CD4-positive, alpha-beta memory T cell (primary cell): Measurements from ENCODE around the gene UBA6. TPM values are rescaled to one million over a fixed set of nuclear protein-coding genes. Genes with fewer than 3 reads are reported as not detected.

Source experiments
- CTCF ChIA-PET: fragments of 350-600 bp; sonication (Branson Sonifier 250); formaldehyde crosslinking; loops from one replicate; lab custom pipeline; 2021; ENCODE audit warnings: inconsistent platforms; ENCODE audit not compliant: partially characterized antibody; lab: Charles Lee
- POLR2A ChIA-PET: fragments of 350-600 bp; sonication (Branson Sonifier 250); formaldehyde crosslinking; loops from one replicate; lab custom pipeline; 2021; ENCODE audit not compliant: partially characterized antibody; lab: Charles Lee
- DNase-seq, 5 donors: peaks; one replicate each; pipeline versions ENCODE4 v3.0.0 to v3.0.0-alpha.2; 2020 to 2022; ENCODE audit warnings: mixed read lengths in 1 of 5
- H3K27ac ChIP-seq: one replicate; pipeline ENCODE4 v1.7.0; 2013; ENCODE audit warnings: low read depth, low read length
- H3K27me3 ChIP-seq: 2 replicates; pipeline ENCODE4 v1.7.0; 2013; ENCODE audit warnings: mild to moderate bottlenecking, low read length, moderate library complexity; ENCODE audit not compliant: insufficient read depth
- H3K36me3 ChIP-seq: 2 replicates; pipeline ENCODE4 v1.7.0; 2013; ENCODE audit warnings: mild to moderate bottlenecking, low read length, moderate library complexity; ENCODE audit not compliant: insufficient read depth
- H3K4me1 ChIP-seq: 2 replicates; pipeline ENCODE4 v1.7.0; 2013; ENCODE audit warnings: mild to moderate bottlenecking, low read length, moderate library complexity; ENCODE audit not compliant: insufficient read depth
- H3K4me3 ChIP-seq, 2 donors: one replicate each; pipeline ENCODE4 v1.7.0; 2013; ENCODE audit warnings: low read length in 2 of 2, mild to moderate bottlenecking in 1 of 2
- H3K9me3 ChIP-seq, 2 donors: one replicate each; pipeline ENCODE4 v1.7.0; 2013; ENCODE audit warnings: low read length in 2 of 2, control low read depth in 1 of 2; ENCODE audit not compliant: control insufficient read depth in 1 of 2
- H3K27ac Mint-ChIP-seq, 7 donors: one replicate each; pipeline ENCODE4 v1.8.0; 2020 to 2021; ENCODE audit warnings: mixed read lengths in 7 of 7, mild to moderate bottlenecking in 6 of 7, inconsistent platforms in 3 of 7, moderate library complexity in 3 of 7
- H3K27me3 Mint-ChIP-seq, 2 donors: one replicate each; pipeline ENCODE4 v1.8.0; 2020 to 2021; ENCODE audit warnings: mixed read lengths in 2 of 2
- H3K36me3 Mint-ChIP-seq, 2 donors: one replicate each; pipeline ENCODE4 v1.8.0; 2020 to 2021; ENCODE audit warnings: mixed read lengths in 2 of 2, inconsistent platforms in 1 of 2, mild to moderate bottlenecking in 1 of 2
- H3K4me1 Mint-ChIP-seq, 4 donors: one replicate each; pipeline ENCODE4 v1.8.0; 2020 to 2021; ENCODE audit warnings: mixed read lengths in 4 of 4, mild to moderate bottlenecking in 1 of 4
- H3K4me3 Mint-ChIP-seq, 8 donors: one replicate each; pipeline ENCODE4 v1.8.0; 2020 to 2021; ENCODE audit warnings: mixed read lengths in 8 of 8, mild to moderate bottlenecking in 7 of 8, moderate library complexity in 6 of 8, inconsistent platforms in 3 of 8
- H3K9me3 Mint-ChIP-seq, 8 donors: one replicate each; pipeline ENCODE4 v1.8.0; 2020 to 2021; ENCODE audit warnings: mixed read lengths in 8 of 8, mild to moderate bottlenecking in 5 of 8, inconsistent platforms in 3 of 8, moderate library complexity in 1 of 8
- intact Hi-C: fragments of 100-400 bp; cut with micrococcal nuclease; formaldehyde crosslinking; loops from one replicate; pipeline ENCODE4 v1.15.1; 2023
- polyA plus RNA-seq, 2 donors: library from polyadenylated mRNA; unstranded; fragments of 300-500 nt; fragmentation: Illumina TruSeq; gene quantifications; one replicate each; pipeline ENCODE4 v1.2.3, GENCODE V29; 2021
- total RNA-seq, 2 experiments: library from RNA; stranded (reverse); gene quantifications; one replicate each; pipeline ENCODE4 v1.2.3, GENCODE V29; 2021

The UBA6 gene
- total RNA-seq: 10 to 100 TPM; 55.1 to 55.8 TPM
- polyA plus RNA-seq: 10 to 100 TPM; 14.2 to 29.4 TPM

- peak within 1 kb of the TSS; percentile 85 to 93 for H3K4me3 ChIP-seq
- H3K9me3 ChIP-seq: no peaks in the 10 kb centered on the region
- H3K36me3 Mint-ChIP-seq: peaks cover 24 to 29% of the 10 kb centered on the region in 2 donors
- H3K36me3 ChIP-seq: no peaks in the 10 kb centered on the region
- ChIA-PET CTCF (interaction anchor here (0.8 to 2.7 kb wide), 10 partner anchors 14 to 210 kb away, joined by 3 to 9 read pairs (median 4); partner anchors contain the start of gene CENPC), POLR2A (interaction anchor here (0.6 to 1.9 kb wide), 7 partner anchors 12 to 158 kb away, joined by 3 to 12 read pairs (median 4); partner anchors contain the start of gene CENPC)
- H3K4me1 ChIP-seq: peaks cover 56% of the 10 kb centered on the region
- H3K27me3 Mint-ChIP-seq: no peaks in the 10 kb centered on the region
- peaks cover 45 to 71% (median 60%) of the 10 kb centered on the region in 4 donors for H3K4me1 Mint-ChIP-seq
- intact Hi-C loops: loop anchor here (1.0 to 5.0 kb wide), 3 partner anchors 46 to 651 kb away; partner anchors contain the start of genes CENPC and YTHDC1
- DNase-seq: peak; percentile 91 to 95 (median 92)
- peak within 1 kb of the TSS; percentile 94 to 99 (median 98) for H3K4me3 Mint-ChIP-seq
- H3K9me3 Mint-ChIP-seq: no peaks in the 10 kb centered on the region
- peak within 1 kb of the TSS; percentile 86 to 99 (median 98) for H3K27ac Mint-ChIP-seq
- H3K27ac ChIP-seq: peak within 1 kb of the TSS; percentile 94
- H3K27me3 ChIP-seq: no peaks in the 10 kb centered on the region
Measured at GRCh38 chr4:67700738-67701516, at the start of gene UBA6. Gene UBA6, minus strand, starts transcription at chr4:67701155. Its CDS starts 36 bp downstream, at chr4:67701119.

- Mint-ChIP-seq H3K27me3 (no peaks in the 10 kb centered on the region), H3K4me3 (no peak overlapping the region), H3K27ac (no peak overlapping the region), H3K36me3 (no peaks in the 10 kb centered on the region), H3K4me1 (peaks cover 0 to 2% (median 0%) of the 10 kb centered on the region in 4 donors), H3K9me3 (no peaks in the 10 kb centered on the region)
- Histone ChIP-seq H3K27me3 (no peaks in the 10 kb centered on the region), H3K9me3 (no peaks in the 10 kb centered on the region), H3K4me3 (no peak overlapping the region), H3K36me3 (no peaks in the 10 kb centered on the region), H3K4me1 (no peaks in the 10 kb centered on the region), H3K27ac (no peak overlapping the region)
- no peak for DNase-seq
- POLR2A ChIA-PET: no interaction called here
- intact Hi-C loops: no loop called here
- CTCF ChIA-PET: no interaction called here
Measured at GRCh38 chr4:67750691-67751090, 49.7 kb upstream of the UBA6 start.

- intact Hi-C loops: loop anchor here (5.0 kb wide), 2 partner anchors 47 to 428 kb away; partner anchors contain the start of gene UBA6
- H3K27ac Mint-ChIP-seq: no peak overlapping the region
- POLR2A ChIA-PET: no interaction called here
- no peaks in the 10 kb centered on the region for H3K9me3 ChIP-seq
- H3K27ac ChIP-seq: no peak overlapping the region
- H3K27me3 Mint-ChIP-seq: no peaks in the 10 kb centered on the region
- H3K36me3 ChIP-seq: no peaks in the 10 kb centered on the region
- CTCF ChIA-PET: interaction anchor here (0.9 to 2.2 kb wide), 3 partner anchors 17 to 191 kb away, joined by 3 to 7 read pairs (median 4); partner anchors contain the start of genes STAP1 and UBA6
- H3K9me3 Mint-ChIP-seq: no peaks in the 10 kb centered on the region
- H3K4me3 Mint-ChIP-seq: no peak overlapping the region
- H3K4me1 ChIP-seq: no peaks in the 10 kb centered on the region
- H3K4me3 ChIP-seq: no peak overlapping the region
- no peaks in the 10 kb centered on the region for H3K36me3 Mint-ChIP-seq
- no peak for DNase-seq
- H3K4me1 Mint-ChIP-seq: peaks cover 0 to 2% (median 0%) of the 10 kb centered on the region in 4 donors
- no peaks in the 10 kb centered on the region for H3K27me3 ChIP-seq
Measured at GRCh38 chr4:67749286-67749685, 48.3 kb upstream of the UBA6 start.

- Histone ChIP-seq H3K9me3 (no peaks in the 10 kb centered on the region), H3K27ac (no peak overlapping the region), H3K4me3 (no peak overlapping the region), H3K27me3 (no peaks in the 10 kb centered on the region), H3K36me3 (no peaks in the 10 kb centered on the region), H3K4me1 (no peaks in the 10 kb centered on the region)
- Mint-ChIP-seq H3K27me3 (no peaks in the 10 kb centered on the region), H3K36me3 (peaks cover 0 to 5% of the 10 kb centered on the region in 2 donors), H3K4me3 (no peak overlapping the region), H3K27ac (peak overlapping the region in 1 of 7 donors; percentile 8), H3K4me1 (peaks cover 0 to 2% (median 0%) of the 10 kb centered on the region in 4 donors), H3K9me3 (no peaks in the 10 kb centered on the region)
- DNase-seq: peak in 4 of 5 donors; percentile 24 to 40 (median 28)
- CTCF ChIA-PET: interaction anchor here (0.9 to 2.3 kb wide), 17 partner anchors 9 to 596 kb away, joined by 3 to 15 read pairs (median 4); partner anchors contain the start of gene CENPC
- intact Hi-C loops: loop anchor here (1.0 to 5.0 kb wide), 4 partner anchors 45 to 430 kb away; partner anchors contain the start of genes CENPC and UBA6
- POLR2A ChIA-PET: interaction anchor here (1.2 to 1.3 kb wide), 2 partner anchors 46 to 202 kb away, joined by 3 read pairs; partner anchors contain the start of genes CENPC and UBA6
Measured at GRCh38 chr4:67746797-67747495, 46.0 kb upstream of the UBA6 start.

GRCh38 chr4:67744561-67745283 lies 43.8 kb upstream of the UBA6 start:
- DNase-seq: no peak
- POLR2A ChIA-PET: no interaction called here
- no peak overlapping the region for H3K27ac ChIP-seq
- intact Hi-C loops: loop anchor here (5.0 kb wide), 2 partner anchors 42 to 433 kb away; partner anchors contain the start of gene UBA6
- H3K36me3 ChIP-seq: no peaks in the 10 kb centered on the region
- H3K4me3 Mint-ChIP-seq: no peak overlapping the region
- no peaks in the 10 kb centered on the region for H3K4me1 ChIP-seq
- H3K36me3 Mint-ChIP-seq: peaks cover 0 to 5% of the 10 kb centered on the region in 2 donors
- H3K27ac Mint-ChIP-seq: no peak overlapping the region
- no peaks in the 10 kb centered on the region for H3K9me3 Mint-ChIP-seq
- peaks cover 0 to 2% (median 0%) of the 10 kb centered on the region in 4 donors for H3K4me1 Mint-ChIP-seq
- H3K4me3 ChIP-seq: no peak overlapping the region
- H3K27me3 Mint-ChIP-seq: no peaks in the 10 kb centered on the region
- CTCF ChIA-PET: interaction anchor here (0.9 to 2.5 kb wide), 7 partner anchors 9 to 631 kb away, joined by 3 to 12 read pairs (median 6); partner anchors contain the start of genes GNRHR and UBA6
- no peaks in the 10 kb centered on the region for H3K9me3 ChIP-seq
- H3K27me3 ChIP-seq: no peaks in the 10 kb centered on the region

GRCh38 chr4:67743194-67743593 lies 42.2 kb upstream of the UBA6 start:
- POLR2A ChIA-PET: no interaction called here
- CTCF ChIA-PET: no interaction called here
- H3K4me3 Mint-ChIP-seq: no peak overlapping the region

More at GRCh38 chr4:67743194-67743593, 42.2 kb upstream of the UBA6 start:
- Histone ChIP-seq H3K27ac (no peak overlapping the region), H3K4me1 (no peaks in the 10 kb centered on the region), H3K36me3 (no peaks in the 10 kb centered on the region), H3K4me3 (no peak overlapping the region), H3K27me3 (no peaks in the 10 kb centered on the region), H3K9me3 (no peaks in the 10 kb centered on the region)
- Mint-ChIP-seq H3K36me3 (peaks cover 0 to 5% of the 10 kb centered on the region in 2 donors), H3K9me3 (no peaks in the 10 kb centered on the region), H3K27ac (no peak overlapping the region), H3K4me1 (peaks cover 0 to 2% (median 0%) of the 10 kb centered on the region in 4 donors), H3K27me3 (no peaks in the 10 kb centered on the region)
- intact Hi-C loops: no loop called here
- no peak for DNase-seq
